HUDEP-2 (cell line): ENCODE results near the gene COG5.
A peak's percentile ranks its signal among the peaks of the same experiment; 100 is the strongest.
"Not testable (repeated sequence)": the region's sequence is repeated elsewhere in the genome, so short reads cannot be mapped to it uniquely, and the experiment has no call there.

Source experiments
- DNase-seq, 76 experiments: peaks; one replicate each; lab custom pipeline; 2025; ENCODE audit not compliant: unreplicated experiment in 76 of 76; lab: John Stamatoyannopoulos, UW

Gene COG5

GRCh38 chr7:107580716-107581383 is 17.1 kb upstream of the COG5 start:
- DNase-seq, result no peak

- DNase-seq, result peak in 74 of 76 experiments; percentile 5 to 81 (median 64)
These were observed 16.4 kb upstream of the COG5 start, which contains the start of gene BCAP29 for GRCh38 chr7:107579885-107580715. BCAP29 (plus strand) TSS chr7:107580246; CDS start chr7:107580773, 527 bp downstream.

- DNase-seq, result peak in 3 of 76 experiments; percentile 27 to 59 (median 33)
These were observed 15.8 kb upstream of the COG5 start for GRCh38 chr7:107579554-107579884.

- no peak for DNase-seq
These were observed 9.8 kb upstream of the COG5 start for GRCh38 chr7:107573537-107573936.

- DNase-seq, result no peak
These were observed 6.6 kb upstream of the COG5 start for GRCh38 chr7:107570298-107570697.

- no peak for DNase-seq
These were observed 1.0 kb upstream of the COG5 start for GRCh38 chr7:107564553-107565298.

- DNase-seq, result peak in 33 of 76 experiments; percentile 17 to 78 (median 49)
These were observed 492 bp downstream of the COG5 start for GRCh38 chr7:107563081-107563774.

GRCh38 chr7:107560898-107561516 is 2.7 kb downstream of the COG5 start:
- DNase-seq, result no peak

- DNase-seq, result peak in 2 of 76 experiments; percentile 8 to 17
These were observed 3.9 kb downstream of the COG5 start for GRCh38 chr7:107559864-107560263.

GRCh38 chr7:107555893-107556292 is 7.8 kb downstream of the COG5 start:
- no peak for DNase-seq

- DNase-seq, result no peak
These were observed 11.8 kb downstream of the COG5 start for GRCh38 chr7:107551936-107552335.

- DNase-seq, result no peak
These were observed 18.7 kb downstream of the COG5 start for GRCh38 chr7:107544848-107545591.

- DNase-seq, result no peak
These were observed 20.3 kb downstream of the COG5 start for GRCh38 chr7:107543338-107543993.

GRCh38 chr7:107538001-107538400 is 25.7 kb downstream of the COG5 start:
- no peak for DNase-seq

- not testable (repeated sequence) for DNase-seq
These were observed 26.5 kb downstream of the COG5 start for GRCh38 chr7:107537228-107537627.

GRCh38 chr7:107534139-107534538 is 29.6 kb downstream of the COG5 start:
- DNase-seq, result no peak

GRCh38 chr7:107530751-107531150 is 33.0 kb downstream of the COG5 start:
- no peak for DNase-seq

- no peak for DNase-seq
These were observed 35.3 kb downstream of the COG5 start for GRCh38 chr7:107528461-107528860.

- DNase-seq, result no peak
These were observed 36.5 kb downstream of the COG5 start for GRCh38 chr7:107527196-107527595.
